GM21423 (cell line): ENCODE measurements around the gene INTS11.

Experiments used
- ATAC-seq: cut with Tn5 transposase; IDR thresholded peaks from one replicate; pipeline ENCODE4 v1.9.1; 2021; ENCODE audit warnings: mild to moderate bottlenecking, moderate library complexity; ENCODE audit not compliant: unreplicated experiment

Gene INTS11

DNA sequence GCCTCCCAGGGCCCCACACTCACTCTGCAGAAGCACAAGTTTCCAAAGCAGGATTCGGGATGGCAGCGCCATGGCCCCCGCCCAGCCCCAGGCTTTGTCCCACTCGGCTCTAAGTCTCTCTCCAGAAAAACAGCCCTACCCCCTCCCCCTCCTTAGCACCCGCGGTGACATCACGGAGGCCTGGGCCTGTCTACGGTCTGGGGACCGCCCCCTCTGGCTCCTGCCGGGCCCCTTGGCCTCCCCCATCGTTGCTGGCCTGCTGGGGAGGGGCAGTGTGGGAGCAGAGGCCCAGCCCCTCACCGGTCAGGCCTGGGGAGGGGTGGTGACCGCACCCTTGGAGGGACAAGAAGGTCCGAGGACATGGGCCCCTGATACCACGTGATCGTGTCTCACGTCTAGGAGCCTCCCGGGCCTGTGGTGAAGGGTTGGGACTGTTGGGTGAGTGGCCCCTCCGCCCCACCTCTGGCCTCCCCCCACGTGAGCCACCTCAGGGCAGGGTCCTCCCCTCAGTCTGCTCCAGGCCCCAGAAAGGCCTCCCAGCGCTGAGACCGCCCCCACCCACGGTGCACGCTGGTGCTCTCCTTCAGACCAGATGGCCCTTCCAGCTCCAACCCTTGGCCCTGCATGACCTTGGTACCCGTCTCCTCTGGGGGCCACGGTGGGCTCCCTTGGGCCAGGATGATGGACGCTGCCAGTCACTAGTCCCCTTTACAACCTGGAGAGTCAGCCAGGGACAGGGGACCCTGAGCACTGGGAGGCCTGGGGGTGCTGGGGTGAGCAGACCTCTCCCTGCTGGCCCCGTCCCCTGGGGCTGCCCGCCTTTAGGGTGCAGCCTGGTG, 34.2 kb upstream of the INTS11 start, which contains the start of gene MXRA8:
Gene MXRA8, minus strand, starts transcription at position 123 of the 839 bp plus-strand sequence. Its CDS starts 51 bp downstream, at position 72.
- no peak for ATAC-seq

DNA sequence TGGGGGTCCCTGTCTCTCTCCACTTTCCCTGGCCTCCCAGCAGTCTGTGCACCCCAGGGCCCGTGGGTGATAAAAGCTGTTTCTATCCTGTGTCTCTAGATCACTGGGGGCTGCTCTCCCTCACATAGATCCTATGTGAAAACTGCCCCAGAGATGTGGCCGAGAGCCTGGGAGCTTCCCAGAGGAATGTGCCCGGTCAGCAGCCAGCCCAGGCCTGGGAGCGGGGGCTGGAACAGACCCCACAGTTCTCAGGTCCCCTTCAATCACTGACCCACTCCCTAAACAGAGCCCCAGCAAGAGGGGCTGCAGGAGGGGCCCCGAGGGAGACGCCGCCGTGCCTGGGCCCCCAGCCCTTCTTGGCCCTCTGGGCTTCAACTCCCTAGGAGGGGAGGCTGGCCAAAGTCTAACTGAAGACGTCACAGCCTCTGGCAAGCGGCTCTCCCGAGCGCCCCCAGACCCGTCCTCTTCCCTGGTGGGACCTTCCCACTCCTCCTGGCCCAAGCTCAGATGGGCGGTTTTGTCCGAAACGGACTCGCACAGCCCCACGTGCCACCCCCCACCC, 33.5 kb upstream of the INTS11 start:
- ATAC-seq, result no peak

DNA sequence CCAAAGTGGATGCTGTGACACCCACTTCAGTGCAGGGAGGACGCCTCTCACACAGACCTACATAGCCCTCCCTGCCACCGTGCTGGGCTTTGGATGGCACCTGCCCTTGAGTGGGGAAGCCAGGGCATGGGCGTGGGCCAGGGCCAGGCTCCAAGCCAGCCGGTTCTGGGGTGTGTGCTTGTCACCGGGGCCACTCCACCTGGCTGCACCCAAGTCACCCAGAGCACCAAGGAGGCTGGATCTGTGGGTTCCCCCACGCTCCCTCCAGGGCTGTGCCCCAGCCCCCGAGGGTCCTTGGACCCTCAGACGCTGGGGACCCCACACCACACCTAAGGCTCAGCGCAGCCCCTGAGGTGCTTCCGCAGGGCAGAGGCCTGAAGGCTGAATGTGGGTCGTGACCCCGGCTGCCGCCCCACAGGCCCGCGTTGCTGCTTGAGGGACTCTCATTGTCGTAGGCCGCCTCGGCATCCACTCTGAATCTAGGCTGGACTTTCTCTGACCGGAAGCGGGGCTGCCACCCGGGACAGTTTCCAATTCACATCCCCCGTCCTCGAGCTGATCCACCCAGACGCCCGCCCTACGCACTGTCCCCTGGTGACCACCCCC, 32.4 kb upstream of the INTS11 start:
- ATAC-seq, result no peak

DNA sequence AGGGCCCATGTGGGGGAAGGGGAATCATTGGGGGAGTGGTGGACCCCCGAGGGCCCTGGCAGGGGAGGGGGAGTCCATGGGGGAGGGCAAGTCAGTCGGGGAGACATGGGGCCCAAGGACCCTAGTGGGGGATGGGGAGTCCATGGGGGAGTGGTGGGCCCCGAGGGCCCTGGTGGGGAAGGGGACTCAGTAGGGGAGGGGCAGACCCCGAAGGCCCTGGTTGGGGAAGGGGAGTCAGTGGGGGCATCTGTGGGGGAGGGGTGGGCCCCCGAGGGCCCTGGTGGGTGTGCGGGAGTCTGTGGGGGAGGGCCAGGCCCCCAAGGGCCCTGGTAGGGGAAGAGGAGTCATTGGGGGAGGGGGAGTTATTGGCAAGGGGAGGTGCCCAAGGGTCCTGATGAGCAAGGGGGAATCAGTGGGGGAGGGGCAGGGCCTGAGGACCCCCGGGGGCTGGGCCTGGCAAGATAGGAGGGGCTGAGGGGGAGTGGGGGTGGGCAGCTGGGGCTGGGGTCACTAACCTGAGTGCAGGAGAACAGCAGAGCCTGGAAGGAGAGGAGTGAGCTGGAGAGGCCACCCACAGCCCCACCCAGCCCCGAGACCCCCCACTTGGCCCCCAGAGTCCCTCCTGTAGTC, 31.8 kb upstream of the INTS11 start:
- no peak for ATAC-seq

DNA sequence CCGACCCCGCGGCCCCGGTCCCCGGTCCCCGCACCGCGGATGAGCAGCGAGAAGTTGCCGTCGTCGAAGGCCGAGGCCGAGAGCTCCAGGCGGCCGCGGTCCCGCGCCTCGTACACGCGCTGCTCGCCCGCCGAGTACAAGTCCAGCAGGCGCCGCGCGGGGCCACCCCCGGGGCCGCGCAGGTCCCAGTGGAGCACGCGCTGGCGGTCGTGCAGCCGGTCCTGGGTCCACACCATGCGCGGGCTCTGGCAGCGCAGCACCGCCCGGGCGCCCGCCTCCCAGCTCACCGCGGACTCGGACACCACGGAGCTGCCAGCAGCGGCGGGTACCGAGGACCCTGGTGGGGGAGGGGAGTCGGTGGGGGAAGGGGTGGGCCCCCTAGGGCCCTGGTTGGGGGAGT, 31.0 kb upstream of the INTS11 start:
- no peak for ATAC-seq

DNA sequence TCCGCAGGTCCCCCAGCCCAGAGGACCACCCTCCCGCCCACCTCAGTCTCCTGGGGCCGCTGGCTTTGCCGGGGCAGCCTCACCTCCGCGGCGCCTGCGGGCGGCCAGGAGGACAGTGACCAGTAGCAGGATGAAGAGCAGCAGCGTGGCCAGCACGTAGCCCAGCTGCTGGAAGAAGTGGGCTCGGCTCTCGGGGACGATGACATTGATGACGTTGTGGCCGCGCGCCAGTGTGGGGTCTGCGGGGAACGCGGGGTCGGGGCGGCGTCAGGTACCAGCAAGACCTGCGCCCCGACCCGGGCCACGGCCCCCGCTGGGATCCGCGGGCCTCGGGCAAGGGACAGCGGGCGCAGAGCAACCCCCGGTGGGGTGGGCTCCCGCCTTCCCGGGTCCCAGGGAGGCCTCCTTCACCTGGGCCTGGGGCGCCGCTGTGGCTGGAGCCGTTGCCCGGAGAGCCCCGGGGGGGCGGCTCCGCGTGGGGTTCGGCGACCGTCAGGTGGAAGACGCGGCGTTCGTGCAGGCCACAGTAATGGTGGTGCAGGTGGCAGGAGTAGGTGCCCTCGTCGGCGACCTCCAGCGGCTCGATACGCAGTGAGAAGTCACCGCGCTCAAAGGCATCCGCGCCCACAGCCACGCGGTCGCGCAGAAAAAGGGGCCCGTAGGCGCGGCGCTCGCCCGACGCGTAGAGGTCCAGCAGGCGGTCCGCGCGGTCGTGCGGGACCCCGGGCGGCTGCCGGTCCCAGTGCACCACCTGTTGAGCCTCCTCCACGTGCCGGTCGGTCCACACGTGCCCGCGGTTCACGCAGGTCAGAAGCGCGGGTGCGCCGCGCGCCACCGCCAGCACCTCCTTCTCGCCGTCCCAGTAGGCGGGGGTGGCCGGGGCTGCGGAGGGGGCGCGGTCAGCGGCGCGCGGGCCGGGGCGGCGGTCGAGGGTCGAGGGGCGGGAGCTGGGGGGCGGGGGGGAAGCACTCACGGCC, 30.1 kb upstream of the INTS11 start:
- no peak for ATAC-seq

DNA sequence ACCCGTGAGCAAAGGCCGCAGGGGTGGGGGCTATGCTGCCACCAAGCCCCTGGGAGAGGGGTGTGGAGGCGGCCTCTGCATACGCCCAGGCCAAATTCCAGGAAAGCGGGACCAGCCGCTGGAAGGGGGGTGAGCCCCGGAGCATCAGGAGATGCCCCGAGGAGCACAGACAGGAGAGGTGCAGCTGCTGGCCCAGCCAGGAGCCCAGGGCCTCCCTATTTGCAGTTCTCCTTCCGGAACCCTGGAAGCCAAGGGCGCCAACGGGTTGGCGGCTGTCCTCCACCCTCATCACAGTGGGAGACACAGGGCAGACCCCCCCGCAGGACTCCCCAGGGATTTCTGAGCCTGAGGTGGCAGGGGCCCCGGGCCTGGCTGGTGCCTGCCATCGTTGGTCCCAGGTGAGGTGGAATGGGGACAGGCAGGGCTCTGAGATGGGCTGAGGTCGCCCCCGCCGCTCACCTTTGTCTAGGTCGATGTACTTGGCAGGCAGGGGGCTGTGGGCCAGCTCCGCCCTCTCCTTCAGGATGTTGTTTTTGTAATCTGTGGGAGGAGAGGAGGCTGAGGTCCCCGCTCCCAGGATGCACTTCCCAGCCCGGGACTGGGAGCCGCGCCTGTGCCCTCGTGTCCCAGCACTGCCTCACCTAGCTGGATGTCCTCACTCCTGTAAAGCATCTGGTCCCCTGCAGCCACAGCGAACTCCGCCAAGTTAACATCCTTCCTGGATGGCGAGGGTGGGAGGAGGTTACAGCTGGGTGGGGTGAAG, 29.1 kb upstream of the INTS11 start:
- no peak for ATAC-seq

DNA sequence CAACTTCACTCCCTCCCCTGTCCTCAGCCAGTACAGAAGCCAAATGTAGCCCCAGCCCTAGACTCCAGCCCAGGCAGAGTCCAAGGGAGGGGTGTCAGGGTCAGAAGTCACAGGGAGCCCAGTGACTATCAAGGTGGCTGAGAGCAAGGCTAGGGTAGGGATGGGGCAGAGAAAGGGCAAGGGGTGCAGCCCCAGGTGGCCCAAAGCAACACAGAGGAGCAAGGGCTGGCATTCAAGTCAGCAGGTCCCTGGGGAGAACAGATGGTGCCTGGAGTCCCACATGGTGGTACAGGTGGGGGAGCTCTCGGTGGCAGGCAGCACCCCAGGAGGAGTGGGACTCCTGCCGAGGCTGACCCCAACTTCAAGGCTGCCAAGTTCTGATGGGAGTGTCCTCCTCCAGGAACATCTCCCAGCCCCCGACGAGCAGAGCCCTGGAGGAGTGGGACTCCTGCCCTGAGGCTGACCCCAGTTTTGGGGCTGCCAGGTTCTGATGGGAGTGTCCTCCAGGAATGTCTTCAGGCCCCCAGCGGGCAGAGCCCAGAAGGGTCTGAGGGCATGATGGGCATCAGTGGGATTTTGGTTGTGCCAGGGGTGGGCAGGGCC, 28.4 kb upstream of the INTS11 start:
- no peak for ATAC-seq

DNA sequence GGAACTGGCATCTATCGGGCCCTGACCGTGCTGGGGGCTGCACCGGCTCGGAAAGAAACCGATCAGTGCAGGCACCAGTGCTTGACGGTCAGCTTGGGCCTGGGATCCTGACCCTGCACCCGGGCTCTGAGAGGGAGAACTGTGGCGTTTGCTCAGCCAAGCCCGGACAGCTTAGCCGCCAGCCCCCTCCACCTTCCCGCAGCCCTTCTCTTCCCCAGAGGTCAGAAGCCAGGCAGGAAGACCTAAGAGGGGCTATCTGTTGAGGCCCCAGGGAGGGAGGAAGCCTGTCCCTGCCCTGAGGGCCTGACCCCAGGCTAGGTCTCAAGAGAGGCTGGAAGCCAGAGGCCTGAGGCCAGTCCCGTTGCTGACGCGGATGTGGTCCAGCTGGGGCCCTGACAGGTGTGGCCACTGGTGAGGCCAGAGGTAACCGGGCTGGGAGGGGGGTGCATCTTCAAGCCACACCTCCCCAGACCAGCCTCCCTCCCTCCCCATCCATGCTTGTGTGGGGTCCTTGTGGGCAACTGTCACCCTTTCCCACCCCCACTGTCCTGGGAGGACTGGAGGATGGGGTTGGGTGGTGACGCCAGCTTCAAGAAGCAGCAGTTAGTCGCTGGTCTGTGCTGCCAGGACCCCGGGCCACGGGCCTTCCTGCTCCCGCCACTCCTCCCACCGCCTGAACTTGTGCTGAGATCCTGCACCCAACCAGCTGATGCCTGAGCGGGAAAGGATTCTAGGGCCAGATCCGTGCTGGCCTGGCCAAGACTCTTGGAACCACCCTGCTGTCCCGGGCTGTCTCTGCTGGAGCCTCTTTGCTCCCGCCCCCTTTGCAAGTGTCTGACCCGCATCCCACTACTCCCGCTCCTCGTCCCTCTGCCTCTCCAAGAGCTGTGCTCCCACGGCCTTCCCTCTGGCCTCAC, 27.3 kb upstream of the INTS11 start:
- ATAC-seq, result no peak

DNA sequence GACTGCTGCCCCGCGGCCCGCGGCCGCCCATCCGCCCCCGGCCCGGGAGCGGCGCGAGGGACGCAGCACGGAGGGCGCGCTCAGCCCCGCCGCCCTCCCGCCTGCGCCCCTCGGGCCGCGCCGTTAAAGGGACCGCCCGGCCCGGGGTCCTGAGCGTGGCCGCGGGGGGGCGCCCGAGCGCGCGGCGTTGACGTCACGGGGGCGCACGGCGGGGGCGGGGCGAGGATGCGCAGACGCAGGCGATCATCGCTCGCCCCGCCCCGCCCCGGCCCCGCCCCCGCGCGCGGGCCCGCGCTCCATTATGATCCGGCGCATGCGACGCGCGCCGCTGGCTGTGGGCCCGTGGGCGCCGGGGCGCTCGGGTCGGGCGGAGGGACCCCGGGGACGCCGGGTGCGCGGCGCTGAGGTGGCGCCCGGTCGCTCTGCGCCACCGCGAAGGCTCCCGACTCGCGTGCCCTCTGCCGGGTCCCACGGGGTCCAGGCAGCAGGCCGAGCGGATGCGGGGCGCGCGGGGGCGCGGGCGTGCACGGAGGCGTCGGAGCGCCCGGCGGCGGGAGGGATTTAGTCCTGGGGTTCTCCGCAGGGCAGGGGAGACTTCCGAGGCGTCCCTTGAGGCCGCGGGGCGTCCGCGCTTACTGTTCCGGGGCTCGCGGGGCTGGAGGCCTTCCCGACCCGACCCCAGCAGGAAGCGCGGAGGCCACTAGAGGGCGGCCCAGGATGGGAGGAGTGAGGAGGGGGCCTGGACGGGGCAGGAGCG, 25.0 kb upstream of the INTS11 start, which contains the start of gene DVL1:
Gene DVL1, minus strand, starts transcription at position 163 of the 757 bp plus-strand sequence. CDS start 353 bp downstream, outside the sequence.
- peak; percentile 64 for ATAC-seq

DNA sequence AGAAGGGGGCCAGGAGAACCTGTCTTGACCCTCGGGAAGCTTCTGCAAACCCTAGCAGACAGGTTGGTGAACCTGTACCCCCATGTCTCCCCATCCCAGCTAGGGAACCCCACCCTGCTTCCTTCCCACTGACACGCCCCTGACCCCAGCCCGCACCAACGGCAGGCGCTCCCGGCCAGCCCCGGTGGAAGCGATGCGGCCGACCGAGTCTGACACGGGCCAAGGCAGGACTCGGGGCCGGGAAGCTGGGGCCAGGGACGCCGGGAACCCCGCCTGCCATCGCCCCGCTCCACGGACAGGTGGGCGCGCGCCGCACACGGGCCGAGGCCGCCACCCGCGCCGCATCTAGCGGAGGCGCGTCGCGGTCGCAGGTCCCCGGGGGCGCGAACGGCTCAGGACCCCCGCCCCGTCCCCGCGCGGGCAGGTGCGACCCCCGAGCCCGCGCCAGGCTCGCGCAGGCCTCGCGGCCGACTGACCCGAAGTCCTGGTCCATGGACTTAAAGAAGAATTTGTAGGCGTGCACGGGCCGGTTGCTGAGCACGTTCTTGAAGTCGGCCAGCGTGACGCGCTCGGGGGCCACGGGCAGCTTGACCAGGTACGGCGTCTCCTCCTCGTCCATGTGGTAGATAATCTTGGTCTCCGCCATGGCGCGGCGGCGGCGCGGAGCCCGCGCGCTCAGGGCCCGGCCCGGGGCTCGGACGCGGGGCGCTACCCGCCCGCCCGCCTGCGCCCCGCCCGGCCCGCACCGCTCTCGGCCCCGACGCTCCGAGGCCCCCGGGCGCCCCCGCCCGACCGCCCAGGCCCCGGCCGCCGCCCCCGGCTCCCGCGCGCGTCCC, 24.2 kb upstream of the INTS11 start:
- peak; percentile 32 for ATAC-seq

DNA sequence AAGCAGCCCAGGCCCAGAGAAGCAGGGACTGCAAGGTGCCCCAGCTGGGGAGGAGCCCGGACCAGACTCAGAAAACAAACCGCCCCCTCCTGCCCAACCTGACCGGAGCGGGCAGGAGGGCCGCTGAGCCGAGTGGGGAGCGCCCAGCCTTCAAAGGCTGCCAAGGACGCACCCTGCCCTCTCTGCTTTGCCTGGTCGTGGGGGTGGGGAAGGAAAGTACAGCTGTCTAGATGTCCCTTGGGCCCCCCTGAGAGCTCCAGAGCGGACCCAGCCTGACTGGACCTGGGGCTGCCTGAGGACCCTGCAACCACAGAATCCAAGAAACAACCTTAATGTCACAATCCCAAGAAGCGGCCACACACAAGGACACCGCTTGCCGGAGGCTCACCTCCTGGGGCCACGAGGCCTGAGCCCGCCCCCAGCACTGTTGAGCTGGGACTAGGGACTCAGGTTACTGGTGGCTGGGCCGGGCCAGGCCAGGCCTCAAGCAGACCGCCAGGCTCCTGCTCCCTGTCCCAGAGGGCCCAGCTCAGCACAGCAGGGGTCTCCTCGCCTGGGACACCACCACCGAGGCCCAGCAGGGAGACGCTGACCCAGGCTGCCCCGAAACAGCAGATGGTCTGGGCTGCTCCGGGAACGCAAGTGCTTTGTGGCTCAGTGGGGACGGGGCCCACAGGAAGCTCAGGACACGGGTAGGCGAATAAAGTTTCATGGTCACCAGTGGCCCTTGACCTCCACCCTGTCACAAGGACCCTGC, 23.4 kb upstream of the INTS11 start:
- no peak for ATAC-seq

DNA sequence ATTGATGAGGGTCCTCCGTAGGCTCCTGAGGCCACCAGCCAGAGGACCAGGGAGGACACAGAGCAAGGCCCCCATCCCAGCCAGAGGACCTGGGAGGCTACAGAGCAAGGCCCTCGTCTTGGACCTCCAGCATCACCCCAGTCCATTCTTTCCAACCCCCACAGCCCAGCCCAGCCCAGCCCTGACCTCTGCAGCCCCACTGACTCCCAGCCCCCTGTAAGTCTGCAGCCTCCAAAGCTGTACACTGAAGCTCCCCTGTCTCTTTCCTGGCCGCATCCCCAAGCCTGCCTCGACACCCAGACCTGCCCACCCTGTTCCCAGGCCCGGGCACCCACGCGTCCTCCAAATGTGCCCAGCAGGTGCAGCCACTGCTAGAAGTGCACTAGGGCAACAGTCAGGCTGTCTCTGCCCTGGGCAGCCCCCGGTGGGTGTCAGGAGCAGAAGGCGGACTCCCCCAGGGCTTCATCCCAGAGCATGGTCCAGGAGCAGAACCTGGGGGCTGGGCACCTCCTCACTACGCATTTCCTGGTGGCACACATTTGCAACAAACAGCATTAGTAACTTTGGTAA, 22.7 kb upstream of the INTS11 start:
- no peak for ATAC-seq

DNA sequence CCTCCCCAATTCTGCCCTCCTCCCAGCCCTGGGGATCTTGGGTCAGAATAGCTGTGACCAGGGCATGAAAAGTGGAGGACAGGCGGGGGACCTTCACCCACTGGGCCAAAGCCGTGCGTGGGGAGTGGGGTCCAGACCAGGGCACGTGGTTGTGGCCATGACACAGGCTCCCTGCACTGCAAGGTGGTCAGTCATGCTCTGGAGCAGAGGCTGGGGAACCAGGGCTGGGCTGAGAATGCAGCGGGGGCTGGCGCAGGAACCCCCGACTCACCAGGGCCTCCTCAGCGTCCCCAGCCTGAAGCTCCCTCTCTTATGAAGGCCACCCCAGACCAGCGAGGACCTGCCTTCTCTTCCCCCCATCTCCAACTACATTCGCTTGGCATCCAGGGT, 22.0 kb upstream of the INTS11 start:
- no peak for ATAC-seq

DNA sequence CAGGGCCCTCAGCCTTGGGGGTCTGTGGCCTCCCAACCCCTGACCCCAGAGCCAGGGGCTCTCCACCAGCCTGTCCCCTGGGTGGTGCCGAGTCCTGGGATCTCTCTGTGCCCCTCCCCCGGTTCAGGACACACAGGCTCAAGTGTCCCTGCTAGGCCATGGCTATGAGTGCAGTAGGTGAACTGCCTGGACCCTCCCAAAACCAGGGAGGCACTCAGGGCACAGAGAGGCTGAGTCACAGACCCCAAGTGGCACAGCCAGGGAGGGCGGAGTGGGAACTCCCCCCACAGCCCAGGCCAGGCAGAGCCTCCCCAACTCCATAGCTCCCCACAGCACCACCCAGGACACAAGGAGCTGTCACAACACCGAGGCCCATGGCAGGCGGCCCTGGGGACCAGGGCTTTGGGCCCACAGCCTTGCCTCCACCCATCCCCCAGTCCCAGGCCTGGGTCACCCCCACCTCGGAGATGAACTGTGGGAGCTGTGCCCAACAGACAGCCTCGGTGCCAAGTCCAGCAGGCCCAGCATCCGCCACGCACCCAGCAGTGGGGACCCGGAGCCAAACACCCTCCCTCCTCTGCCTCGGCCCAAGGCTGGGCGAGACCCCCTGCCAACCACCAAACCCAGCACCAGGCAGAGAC, 21.5 kb upstream of the INTS11 start:
- ATAC-seq, result no peak
